HepG2 (cell line): ENCODE data around the gene LZTS2. TPM values are rescaled to one million over a fixed set of nuclear protein-coding genes. Genes with fewer than 3 reads are reported as not detected.

Experiments used
- ATF6 ChIP-seq: sonication (generic); formaldehyde crosslinking; conservative IDR thresholded peaks from 2 replicates; pipeline ENCODE4 v1.4.0; 2020; ENCODE audit warnings: missing genetic modification reagents
- CCAR2 ChIP-seq: fragments of 200-400 bp; formaldehyde crosslinking; optimal IDR thresholded peaks from 2 replicates; pipeline ENCODE3; 2018; ENCODE audit warnings: low read depth, mild to moderate bottlenecking, low read length, moderate library complexity
- DDIT3 ChIP-seq: sonication (generic); formaldehyde crosslinking; IDR thresholded peaks from 2 replicates; pipeline ENCODE4 v1.4.0; 2020; ENCODE audit warnings: mild to moderate bottlenecking, missing genetic modification reagents
- FLYWCH1 ChIP-seq: sonication (generic); formaldehyde crosslinking; IDR thresholded peaks from 2 replicates; pipeline ENCODE4 v1.8.1; 2023; ENCODE audit warnings: mild to moderate bottlenecking, missing genetic modification reagents
- FOXP4 ChIP-seq: sonication (generic); formaldehyde crosslinking; IDR thresholded peaks from 2 replicates; pipeline ENCODE4 v1.4.0; 2020; ENCODE audit warnings: missing genetic modification reagents
- GZF1 ChIP-seq: sonication (generic); formaldehyde crosslinking; IDR thresholded peaks from 2 replicates; pipeline ENCODE4 v1.5.1; 2020; ENCODE audit warnings: mild to moderate bottlenecking, missing genetic modification reagents
- KLF12 ChIP-seq: sonication (generic); formaldehyde crosslinking; IDR thresholded peaks from 2 replicates; pipeline ENCODE4 v1.4.0; 2020; ENCODE audit warnings: missing genetic modification reagents, borderline replicate concordance
- KMT2B ChIP-seq: IDR thresholded peaks from 2 replicates; pipeline ENCODE4 v1.6.1; 2016; ENCODE audit warnings: missing genetic modification reagents, missing compliant biosample characterization
- MTF2 ChIP-seq: sonication (generic); formaldehyde crosslinking; IDR thresholded peaks from 2 replicates; pipeline ENCODE4 v1.5.0; 2020; ENCODE audit warnings: missing genetic modification reagents, borderline replicate concordance
- NFE2L1 ChIP-seq: sonication (generic); formaldehyde crosslinking; IDR thresholded peaks from 2 replicates; pipeline ENCODE4 v1.4.0; 2020; ENCODE audit warnings: missing genetic modification reagents, mild to moderate bottlenecking, borderline replicate concordance
- POLR2A ChIP-seq, 2 experiments: IDR thresholded peaks; 2 replicates each; pipeline ENCODE4 v1.6.1; 2011; ENCODE audit warnings: low read depth in 2 of 2, low read length in 2 of 2, mild to moderate bottlenecking in 1 of 2, moderate library complexity in 1 of 2; ENCODE audit not compliant: insufficient read depth in 1 of 2
- PPARG ChIP-seq: conservative IDR thresholded peaks from 2 replicates; pipeline ENCODE4 v1.6.1; 2016; ENCODE audit warnings: missing biosample characterization, missing genetic modification reagents
- RARA ChIP-seq: IDR thresholded peaks from 2 replicates; pipeline ENCODE4 v1.6.1; 2016; ENCODE audit warnings: missing genetic modification reagents, missing compliant biosample characterization
- RXRA ChIP-seq: sonication (generic); formaldehyde crosslinking; IDR thresholded peaks from 2 replicates; pipeline ENCODE4 v1.5.1; 2020; ENCODE audit warnings: missing genetic modification reagents
- SRSF4 ChIP-seq: fragments of 200-400 bp; formaldehyde crosslinking; IDR thresholded peaks from one replicate; pipeline ENCODE4 v1.6.1; 2018; ENCODE audit warnings: mild to moderate bottlenecking, low read depth, low read length, moderate library complexity; ENCODE audit not compliant: poor library complexity, severe bottlenecking
- TBP ChIP-seq: sonication (generic); formaldehyde crosslinking; IDR thresholded peaks from 2 replicates; pipeline ENCODE4 v1.5.0; 2020; ENCODE audit warnings: missing genetic modification reagents
- ZFP37 ChIP-seq: sonication (generic); formaldehyde crosslinking; IDR thresholded peaks from 2 replicates; pipeline ENCODE4 v1.4.0; 2020; ENCODE audit warnings: missing genetic modification reagents, borderline replicate concordance
- ZNF329 ChIP-seq: sonication (generic); formaldehyde crosslinking; IDR thresholded peaks from 2 replicates; pipeline ENCODE4 v1.9.0; 2021; ENCODE audit warnings: low read depth, mild to moderate bottlenecking, missing genetic modification reagents
- ZNF34 ChIP-seq: sonication (generic); formaldehyde crosslinking; IDR thresholded peaks from 2 replicates; pipeline ENCODE4 v1.4.0; 2020; ENCODE audit warnings: mild to moderate bottlenecking, missing genetic modification reagents, borderline replicate concordance
- ZNF367 ChIP-seq: sonication (generic); formaldehyde crosslinking; IDR thresholded peaks from 2 replicates; pipeline ENCODE4 v1.4.0; 2020; ENCODE audit warnings: missing genetic modification reagents, borderline replicate concordance
- ZNF652 ChIP-seq: IDR thresholded peaks from 2 replicates; pipeline ENCODE4 v1.6.1; 2016; ENCODE audit warnings: low read depth, borderline replicate concordance
- ZNF772 ChIP-seq: sonication (generic); formaldehyde crosslinking; IDR thresholded peaks from 2 replicates; pipeline ENCODE4 v1.5.0; 2020; ENCODE audit warnings: mild to moderate bottlenecking, missing genetic modification reagents
- ZNF850 ChIP-seq: sonication (generic); formaldehyde crosslinking; conservative IDR thresholded peaks from 2 replicates; pipeline ENCODE4 v1.9.0; 2021; ENCODE audit warnings: mild to moderate bottlenecking, missing genetic modification reagents
- polyA plus RNA-seq, 8 experiments: library from polyadenylated mRNA; depleted of rRNA in 3 of 8; stranded (reverse) in 7 of 8; unstranded in 1 of 8; fragments of >200 nt; fragmentation: Illumina TruSeq in 4 of 8; extraction: Trizol in 4 of 8; gene quantifications; 2 replicates each; pipeline versions ENCODE4 v1.2.1 to v1.2.3, GENCODE V29; 2011 to 2016; ENCODE audit warnings: low read depth in 4 of 8, missing spikeins in 1 of 8, mixed read lengths in 1 of 8; ENCODE audit not compliant: insufficient read depth in 1 of 8
- total RNA-seq, 5 experiments: library from RNA; depleted of rRNA; stranded (reverse); fragments of >200 nt; fragmentation: Illumina TruSeq; extraction: Trizol; gene quantifications; 2 replicates each; pipeline ENCODE4 v1.2.3, GENCODE V29; 2016; ENCODE audit warnings: low read depth in 1 of 5

LZTS2 gene
- total and polyA plus RNA-seq, 2 of the 13 experiments (the other 11 are each of a cell fraction or from before 2014, with no cell fraction given) = 43.6 to 65.6 TPM

- TF ChIP-seq FOXP4 (CRISPR knock-in tag) (0 out of 2 replicates have a peak, but pooled peaks have one; percentile 15), ZNF850 (no peak), TBP (CRISPR knock-in tag) (no peak), PPARG (CRISPR knock-in tag) (no peak), ZNF34 (CRISPR knock-in tag) (peak; percentile 76; the same call in 1 of the 2 replicates), MTF2 (no peak), SRSF4 (no peak), RARA (CRISPR knock-in tag) (0 out of 2 replicates have a peak, but pooled peaks have one; percentile 28), KMT2B (peak; percentile 38), GZF1 (no peak), ATF6 (no peak; the same call in 1 of the 2 replicates), POLR2A (IDR thresholded peaks at IDR 0.05; ENCODE audit: insufficient read depth in 1 of 2, low read depth in 2 of 2, low read length in 2 of 2) (no peak; a peak in 1 of 4 replicates), ZNF329 (CRISPR knock-in tag) (0 out of 2 replicates have a peak, but pooled peaks have one; percentile 50), ZNF652 (CRISPR knock-in tag) (peak; percentile 75), KLF12 (no peak), FLYWCH1 (CRISPR knock-in tag) (no peak), NFE2L1 (no peak), RXRA (CRISPR knock-in tag) (peak; percentile 79), ZNF367 (no peak), ZNF772 (CRISPR knock-in tag) (peak; percentile 70; the same call in 1 of the 2 replicates), DDIT3 (CRISPR knock-in tag) (no peak), ZFP37 (peak; percentile 66; the same call in 1 of the 2 replicates), CCAR2 (no peak)
These were observed 2.0 kb upstream of the LZTS2 start (continued) for GRCh38 chr10:100997360-100998182.
